HL-60 (cell line): ENCODE data around the gene CCDC117.
"Not testable (repeated sequence)": the region's sequence is repeated elsewhere in the genome, so short reads cannot be mapped to it uniquely, and the experiment has no call there.

Experiments
- DNase-seq, 2 experiments: peaks; one replicate each; pipeline ENCODE4 v3.0.0-alpha.2; 2010 to 2020; ENCODE audit warnings: low read depth in 1 of 2, low spot score in 1 of 2
- H3K27ac ChIP-seq: fragments of 250-450 bp; sonication (Bioruptor Pico); replicated peaks from 2 replicates; pipeline ENCODE4 v1.5.1; 2020; ENCODE audit warnings: mild to moderate bottlenecking, moderate library complexity
- H3K27me3 ChIP-seq: fragments of 250-450 bp; sonication (Bioruptor Pico); 2 replicates; pipeline ENCODE4 v1.5.1; 2021; ENCODE audit warnings: mild to moderate bottlenecking, moderate library complexity; ENCODE audit not compliant: insufficient read depth, poor library complexity, severe bottlenecking
- H3K4me3 ChIP-seq: replicated peaks from 2 replicates; pipeline ENCODE4 v1.5.1; 2011; ENCODE audit warnings: mild to moderate bottlenecking, control low read depth, low read length; ENCODE audit not compliant: insufficient read depth
- GABPA ChIP-seq: IDR thresholded peaks from 2 replicates; pipeline ENCODE4 v1.6.1; 2012; ENCODE audit warnings: low read depth
- POLR2AphosphoS5 ChIP-seq: IDR thresholded peaks from 2 replicates; pipeline ENCODE4 v1.6.1; 2012; ENCODE audit warnings: low read depth
- REST ChIP-seq: IDR thresholded peaks from 2 replicates; pipeline ENCODE4 v1.6.1; 2012; ENCODE audit warnings: low read depth; ENCODE audit not compliant: insufficient replicate concordance
- SPI1 ChIP-seq: IDR thresholded peaks from 2 replicates; pipeline ENCODE4 v1.6.1; 2012; ENCODE audit warnings: low read depth, mild to moderate bottlenecking, borderline replicate concordance
- TF ChIP-seq, protein P1 (sequence below): IDR thresholded peaks from one replicate; pipeline ENCODE4 v1.5.1; 2011; ENCODE audit warnings: low read length, control low read depth, inconsistent platforms; ENCODE audit not compliant: insufficient read depth

CCDC117 gene

GRCh38 chr22:28730179-28730578 lies 42.3 kb upstream of the CCDC117 start:
- DNase-seq: no peak
- TF ChIP-seq SPI1: no peak
- no peak for TF ChIP-seq POLR2AphosphoS5
- TF ChIP-seq REST: no peak
- TF ChIP-seq, protein P1, sequence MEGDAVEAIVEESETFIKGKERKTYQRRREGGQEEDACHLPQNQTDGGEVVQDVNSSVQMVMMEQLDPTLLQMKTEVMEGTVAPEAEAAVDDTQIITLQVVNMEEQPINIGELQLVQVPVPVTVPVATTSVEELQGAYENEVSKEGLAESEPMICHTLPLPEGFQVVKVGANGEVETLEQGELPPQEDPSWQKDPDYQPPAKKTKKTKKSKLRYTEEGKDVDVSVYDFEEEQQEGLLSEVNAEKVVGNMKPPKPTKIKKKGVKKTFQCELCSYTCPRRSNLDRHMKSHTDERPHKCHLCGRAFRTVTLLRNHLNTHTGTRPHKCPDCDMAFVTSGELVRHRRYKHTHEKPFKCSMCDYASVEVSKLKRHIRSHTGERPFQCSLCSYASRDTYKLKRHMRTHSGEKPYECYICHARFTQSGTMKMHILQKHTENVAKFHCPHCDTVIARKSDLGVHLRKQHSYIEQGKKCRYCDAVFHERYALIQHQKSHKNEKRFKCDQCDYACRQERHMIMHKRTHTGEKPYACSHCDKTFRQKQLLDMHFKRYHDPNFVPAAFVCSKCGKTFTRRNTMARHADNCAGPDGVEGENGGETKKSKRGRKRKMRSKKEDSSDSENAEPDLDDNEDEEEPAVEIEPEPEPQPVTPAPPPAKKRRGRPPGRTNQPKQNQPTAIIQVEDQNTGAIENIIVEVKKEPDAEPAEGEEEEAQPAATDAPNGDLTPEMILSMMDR: no peak
- no peak for TF ChIP-seq GABPA
- Histone ChIP-seq H3K27ac (no peak overlapping the region), H3K27me3 (no peaks in the 10 kb centered on the region), H3K4me3 (no peak overlapping the region)

GRCh38 chr22:28734393-28734792 lies 38.1 kb upstream of the CCDC117 start:
- TF ChIP-seq GABPA (no peak), POLR2AphosphoS5 (no peak), SPI1 (no peak), REST (no peak)
- TF ChIP-seq, protein P1: no peak
- Histone ChIP-seq H3K4me3 (no peak overlapping the region), H3K27me3 (no peaks in the 10 kb centered on the region), H3K27ac (no peak overlapping the region)
- DNase-seq: no peak

GRCh38 chr22:28736301-28737155 lies 36.0 kb upstream of the CCDC117 start:
- DNase-seq: no peak
- no peaks in the 10 kb centered on the region for H3K27me3 ChIP-seq
- H3K27ac ChIP-seq: no peak overlapping the region
- H3K4me3 ChIP-seq: no peak overlapping the region
- TF ChIP-seq SPI1: no peak
- no peak for TF ChIP-seq GABPA

DNA sequence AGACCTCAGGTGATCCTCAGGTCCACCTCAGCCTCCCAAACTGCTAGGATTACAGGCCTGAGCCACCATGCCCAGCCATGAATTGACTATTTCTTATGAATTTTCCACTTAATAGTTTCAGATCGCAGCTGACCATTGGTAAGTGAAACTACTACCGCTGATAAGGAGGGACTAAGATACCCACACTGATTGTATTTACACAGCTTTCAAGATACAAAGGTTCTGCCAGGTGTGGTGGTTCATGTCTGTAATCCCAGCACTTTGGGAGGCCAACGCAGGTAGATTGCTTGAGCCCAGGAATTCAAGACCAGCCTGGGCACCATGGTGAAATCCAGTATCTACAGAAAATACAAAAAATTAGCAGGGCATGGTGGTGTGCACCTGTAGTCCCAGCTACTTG lies 34.8 kb upstream of the CCDC117 start:
- no peak overlapping the region for H3K4me3 ChIP-seq
- DNase-seq: no peak
- no peak for TF ChIP-seq POLR2AphosphoS5
- TF ChIP-seq, protein P1: no peak
- TF ChIP-seq REST: no peak
- no peak for TF ChIP-seq SPI1
- TF ChIP-seq GABPA: no peak
- H3K27ac ChIP-seq: no peak overlapping the region
- H3K27me3 ChIP-seq: no peaks in the 10 kb centered on the region

GRCh38 chr22:28738876-28739275 lies 33.6 kb upstream of the CCDC117 start:
- H3K27ac ChIP-seq, H3K4me3 ChIP-seq, DNase-seq, H3K27me3 ChIP-seq: not testable (repeated sequence)
